ENCODE results near the gene CSF1R.

Gene CSF1R

DNA sequence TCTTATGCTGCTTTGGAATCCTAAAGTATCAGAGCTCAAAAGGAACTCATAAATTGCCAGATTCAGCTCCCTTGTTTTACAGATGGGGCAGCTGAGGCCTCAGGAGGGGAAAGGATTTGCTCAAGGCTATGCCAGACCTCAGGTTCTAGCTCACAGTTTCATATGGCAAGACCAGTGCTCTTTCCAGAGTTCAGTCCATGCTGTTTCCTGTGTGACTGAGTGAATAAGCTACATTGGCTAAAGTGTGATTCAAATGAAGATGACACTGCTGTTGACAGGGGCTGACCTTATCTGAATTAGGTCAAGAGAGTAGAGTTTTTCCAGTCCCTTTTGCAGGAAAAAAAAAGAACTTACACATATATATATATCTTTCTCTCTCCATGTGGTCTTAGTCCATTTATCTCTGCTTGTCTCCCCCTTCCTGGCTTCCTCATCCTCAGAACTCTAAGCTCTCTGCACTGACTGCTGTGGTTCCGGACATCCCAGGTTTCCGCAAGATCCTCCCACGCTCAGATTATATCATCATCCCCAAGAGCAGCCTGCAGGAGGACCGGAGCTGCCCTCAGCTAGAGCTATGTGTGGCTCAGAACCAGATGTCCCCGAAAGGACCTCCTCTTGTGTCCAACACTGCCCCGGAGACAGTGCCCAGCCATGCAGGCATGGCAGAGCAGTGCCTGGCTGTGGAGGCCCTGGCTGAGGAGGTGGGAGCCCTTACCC is 76.5 kb downstream of the CSF1R start:
- no peak overlapping the region for H3K4me3 ChIP-seq (ENCODE audit: low read depth, low read length)
- no peak for DNase-seq (ENCODE audit: low read depth, low spot score)
- ChIA-PET CTCF (interaction anchor here (0.7 to 1.2 kb wide), 4 partner anchors 9 to 172 kb away, joined by 3 to 6 read pairs (median 3); partner anchors contain the start of genes HMGXB3, PDE6A and TIGD6), POLR2A (interaction anchor here (0.6 to 1.7 kb wide), 2 partner anchors 10 to 12 kb away, joined by 3 to 5 read pairs; partner anchors contain the start of genes HMGXB3 and TIGD6)
- TF ChIP-seq, protein P1, sequence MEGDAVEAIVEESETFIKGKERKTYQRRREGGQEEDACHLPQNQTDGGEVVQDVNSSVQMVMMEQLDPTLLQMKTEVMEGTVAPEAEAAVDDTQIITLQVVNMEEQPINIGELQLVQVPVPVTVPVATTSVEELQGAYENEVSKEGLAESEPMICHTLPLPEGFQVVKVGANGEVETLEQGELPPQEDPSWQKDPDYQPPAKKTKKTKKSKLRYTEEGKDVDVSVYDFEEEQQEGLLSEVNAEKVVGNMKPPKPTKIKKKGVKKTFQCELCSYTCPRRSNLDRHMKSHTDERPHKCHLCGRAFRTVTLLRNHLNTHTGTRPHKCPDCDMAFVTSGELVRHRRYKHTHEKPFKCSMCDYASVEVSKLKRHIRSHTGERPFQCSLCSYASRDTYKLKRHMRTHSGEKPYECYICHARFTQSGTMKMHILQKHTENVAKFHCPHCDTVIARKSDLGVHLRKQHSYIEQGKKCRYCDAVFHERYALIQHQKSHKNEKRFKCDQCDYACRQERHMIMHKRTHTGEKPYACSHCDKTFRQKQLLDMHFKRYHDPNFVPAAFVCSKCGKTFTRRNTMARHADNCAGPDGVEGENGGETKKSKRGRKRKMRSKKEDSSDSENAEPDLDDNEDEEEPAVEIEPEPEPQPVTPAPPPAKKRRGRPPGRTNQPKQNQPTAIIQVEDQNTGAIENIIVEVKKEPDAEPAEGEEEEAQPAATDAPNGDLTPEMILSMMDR (IDR thresholded peaks at IDR 0.05; ENCODE audit: insufficient read depth, low read length, missing control alignments) = no peak

DNA sequence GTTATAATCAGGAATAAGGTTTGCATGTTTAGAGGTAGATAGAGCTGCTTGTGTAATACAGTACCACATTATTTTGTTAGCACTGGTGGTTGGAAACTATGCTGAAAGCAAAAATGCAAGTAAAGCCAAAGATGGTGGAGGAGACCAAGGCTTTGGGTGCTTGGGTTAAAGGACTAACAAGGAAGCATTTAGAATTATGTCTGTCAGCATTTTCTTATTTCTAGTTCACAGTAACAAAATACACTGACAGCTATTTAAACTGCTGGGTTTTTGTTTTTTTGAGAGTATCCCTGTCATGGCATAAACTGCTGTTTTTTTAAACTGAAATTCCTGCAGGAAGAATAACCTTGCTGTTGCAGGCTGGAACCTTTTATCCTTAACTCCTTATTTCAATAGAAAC is 79.3 kb downstream of the CSF1R start:
- ChIA-PET POLR2A (no interaction called here), CTCF (interaction anchor here (0.8 to 4.0 kb wide), 11 partner anchors 11 to 211 kb away, joined by 3 to 15 read pairs (median 5); no protein-coding TSS in a partner anchor)
- TF ChIP-seq, protein P1 (IDR thresholded peaks at IDR 0.05; ENCODE audit: insufficient read depth, low read length, missing control alignments) = no peak

DNA sequence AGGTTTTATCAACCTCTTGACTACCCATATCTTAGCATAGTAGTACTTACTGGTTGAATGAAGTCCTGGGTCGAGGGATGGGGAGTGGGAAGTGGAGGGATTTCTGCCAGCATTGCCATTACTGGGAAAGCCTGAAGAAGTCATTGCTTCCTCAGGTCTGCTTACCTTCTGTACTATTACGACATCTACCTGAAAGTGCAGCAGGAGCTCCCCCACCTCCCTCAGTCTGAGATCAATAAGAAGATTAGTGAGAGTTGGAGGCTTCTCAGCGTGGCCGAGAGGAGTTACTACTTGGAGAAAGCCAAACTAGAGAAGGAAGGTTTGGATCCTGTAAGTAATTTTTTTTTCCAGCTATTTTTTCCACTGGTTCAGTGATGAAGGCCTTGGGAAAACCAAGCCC is 80.0 kb downstream of the CSF1R start:
- no peak overlapping the region for H3K4me3 ChIP-seq (ENCODE audit: low read depth, low read length)
- no peak for DNase-seq (ENCODE audit: low read depth, low spot score)
- ChIA-PET POLR2A (interaction anchor here (0.7 kb wide), 1 partner anchor 154 kb away, joined by 3 read pairs; no protein-coding TSS in a partner anchor), CTCF (interaction anchor here (0.6 to 4.0 kb wide), 14 partner anchors 9 to 212 kb away, joined by 3 to 15 read pairs (median 4); partner anchors contain the start of gene SLC26A2)
- TF ChIP-seq, protein P1 (IDR thresholded peaks at IDR 0.05; ENCODE audit: insufficient read depth, low read length, missing control alignments) = no peak

More for the DNA sequence above, 79.3 kb downstream of the CSF1R start:
- DNase-seq (ENCODE audit: low read depth, low spot score) = no peak
- no peak overlapping the region for H3K4me3 ChIP-seq (ENCODE audit: low read depth, low read length)

Data from AG04449 (cell line).